ENCODE data around the gene SYT8. TPM values are rescaled to one million over a fixed set of nuclear protein-coding genes. Genes with fewer than 3 reads are reported as not detected.

SYT8 gene
- total and polyA plus RNA-seq, 2 experiments from 2014 or later: not detected

DNA sequence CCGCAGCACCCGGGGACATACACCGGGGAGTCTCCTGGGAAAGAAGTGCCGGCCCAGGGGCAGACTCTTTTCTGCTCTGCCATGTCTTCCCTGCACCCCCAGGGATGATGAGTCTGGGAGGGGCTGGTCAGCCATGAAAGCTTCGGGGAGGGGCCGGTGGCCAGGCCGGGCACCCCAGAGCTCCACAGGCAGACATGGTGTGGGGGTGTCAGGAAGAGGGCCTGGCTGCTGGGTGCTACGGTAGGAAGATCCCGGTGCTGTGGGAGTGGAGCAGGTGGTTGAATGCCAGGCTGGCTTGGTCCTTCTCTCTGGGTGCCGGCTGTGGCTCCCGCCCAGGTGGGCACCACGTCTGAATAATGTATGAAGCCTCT, 35.5 kb downstream of the SYT8 start:
- H3K9ac ChIP-seq: no peak overlapping the region
- no peaks in the 10 kb centered on the region for H3K9me2 ChIP-seq (ENCODE audit: insufficient read depth)
- no peak overlapping the region for H2AFZ ChIP-seq
- no peaks in the 10 kb centered on the region for H4K20me1 ChIP-seq (ENCODE audit: insufficient read depth)
- no peaks in the 10 kb centered on the region for H3K79me2 ChIP-seq (ENCODE audit: insufficient read depth)
- no peaks in the 10 kb centered on the region for H3K9me3 ChIP-seq (ENCODE audit: low read depth)
- no peak overlapping the region for H3K27ac ChIP-seq
- TF ChIP-seq EZH2phosphoT487 (IDR thresholded peaks at IDR 0.05; ENCODE audit: insufficient read depth, low read depth) (no peak), EZH2 (IDR thresholded peaks at IDR 0.05; ENCODE audit: insufficient read depth, poor library complexity, severe bottlenecking) (no peak)
- no peak overlapping the region for H3K4me2 ChIP-seq (ENCODE audit: unreplicated experiment)
- no peak for DNase-seq
- in situ Hi-C loops (cut with MboI): loop anchor here (25.0 kb wide), 1 partner anchor 292 kb away; the partner anchor contains the start of genes INS and TH
- no peaks in the 10 kb centered on the region for H3F3A ChIP-seq (ENCODE audit: insufficient read depth)
- no peaks in the 10 kb centered on the region for H3K4me1 ChIP-seq (ENCODE audit: insufficient read depth)
- H3K27me3 ChIP-seq (replicated peaks; ENCODE audit: insufficient read depth): peaks cover 34% of the 10 kb centered on the region
- WGBS, 2 experiments (ENCODE audit: low coverage in 1 of 2, low lambda C conversion rate in 2 of 2, missing lambda C conversion rate in 2 of 2): 2% methylated on average over 12 of the region's 12 CpGs
- H3K36me3 ChIP-seq (ENCODE audit: low read depth): no peaks in the 10 kb centered on the region
- no peak overlapping the region for H3K4me3 ChIP-seq

DNA sequence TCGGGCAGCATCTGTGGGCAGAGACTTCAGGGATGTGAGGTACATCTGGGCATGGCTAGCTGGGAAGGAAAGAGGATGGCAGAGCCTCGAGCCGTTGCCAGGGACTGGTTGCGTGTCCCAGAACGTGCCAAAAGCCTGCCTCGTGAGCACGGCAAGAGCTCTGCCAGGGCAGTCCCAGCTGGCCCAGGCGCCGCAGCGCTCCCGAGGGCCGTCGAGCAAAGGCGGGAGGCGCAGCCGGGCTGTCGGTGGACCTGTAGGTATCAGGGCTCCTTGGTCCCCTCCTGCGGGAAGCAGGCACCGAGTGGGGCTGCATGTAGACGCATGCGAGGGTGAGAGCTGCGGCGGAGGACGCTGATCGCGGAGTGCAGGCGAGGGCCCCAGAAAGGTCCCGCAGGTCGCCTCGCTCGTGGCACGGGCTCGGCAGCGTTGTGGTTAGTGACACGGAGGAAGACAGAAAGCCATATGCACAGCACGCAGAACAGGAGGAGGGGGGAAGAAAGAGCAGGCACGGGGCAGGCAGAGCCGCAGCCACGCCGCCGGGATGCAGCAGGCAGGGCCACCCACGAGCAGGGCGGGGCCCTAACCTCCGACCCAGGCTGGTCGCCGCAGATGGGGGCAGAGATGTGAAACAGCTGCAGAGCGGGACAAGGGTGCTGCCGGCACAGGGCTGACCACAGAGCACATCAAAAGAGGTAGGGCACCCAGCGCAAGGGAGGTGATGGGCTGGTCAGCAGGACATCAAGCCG, 36.1 kb downstream of the SYT8 start:
- Histone ChIP-seq H2AFZ (no peak overlapping the region), H3K4me1 (ENCODE audit: insufficient read depth) (no peaks in the 10 kb centered on the region), H3K4me2 (ENCODE audit: unreplicated experiment) (peak overlapping the region; percentile 35), H3K9me3 (ENCODE audit: low read depth) (no peaks in the 10 kb centered on the region), H3K27me3 (replicated peaks; ENCODE audit: insufficient read depth) (peaks cover 34% of the 10 kb centered on the region), H4K20me1 (ENCODE audit: insufficient read depth) (no peaks in the 10 kb centered on the region), H3K27ac (no peak overlapping the region), H3K9me2 (ENCODE audit: insufficient read depth) (no peaks in the 10 kb centered on the region), H3K36me3 (ENCODE audit: low read depth) (no peaks in the 10 kb centered on the region), H3K79me2 (ENCODE audit: insufficient read depth) (no peaks in the 10 kb centered on the region), H3K4me3 (no peak overlapping the region), H3F3A (ENCODE audit: insufficient read depth) (no peaks in the 10 kb centered on the region), H3K9ac (no peak overlapping the region)
- TF ChIP-seq EZH2phosphoT487 (IDR thresholded peaks at IDR 0.05; ENCODE audit: insufficient read depth, low read depth) (no peak), EZH2 (IDR thresholded peaks at IDR 0.05; ENCODE audit: insufficient read depth, poor library complexity, severe bottlenecking) (peak; percentile 81)
- WGBS, 2 experiments (ENCODE audit: low coverage in 1 of 2, low lambda C conversion rate in 2 of 2, missing lambda C conversion rate in 2 of 2): 6 to 7% methylated on average over 48 to 50 of the region's 50 CpGs
- in situ Hi-C loops (cut with MboI): loop anchor here (25.0 kb wide), 1 partner anchor 291 kb away; the partner anchor contains the start of genes INS and TH
- DNase-seq: peak; percentile 66

DNA sequence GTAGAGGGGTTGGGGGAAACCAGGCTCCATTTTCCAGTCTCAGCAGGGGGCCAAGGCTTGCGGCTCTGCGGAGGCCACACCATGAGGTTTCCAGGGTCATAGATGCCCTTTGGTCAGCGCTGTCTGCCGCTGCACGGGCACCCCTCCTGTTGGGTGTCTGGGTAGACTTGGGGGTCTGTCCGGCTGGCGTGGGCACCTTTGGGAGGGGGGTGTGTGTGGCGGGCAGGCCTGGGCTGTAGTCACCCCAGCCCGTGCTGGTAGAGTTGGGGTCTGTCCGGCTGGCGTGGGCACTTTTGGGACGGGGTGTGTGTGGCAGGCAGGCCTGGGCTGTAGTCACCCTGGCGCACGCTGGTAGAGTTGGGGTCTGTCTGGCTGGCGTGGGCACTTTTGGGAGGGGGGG, 36.7 kb downstream of the SYT8 start:
- in situ Hi-C loops (cut with MboI): loop anchor here (25.0 kb wide), 1 partner anchor 291 kb away; the partner anchor contains the start of genes INS and TH
- 52 to 55% methylated on average over 9 of the region's 15 CpGs for WGBS, 2 experiments (ENCODE audit: low coverage in 1 of 2, low lambda C conversion rate in 2 of 2, missing lambda C conversion rate in 2 of 2)

DNA sequence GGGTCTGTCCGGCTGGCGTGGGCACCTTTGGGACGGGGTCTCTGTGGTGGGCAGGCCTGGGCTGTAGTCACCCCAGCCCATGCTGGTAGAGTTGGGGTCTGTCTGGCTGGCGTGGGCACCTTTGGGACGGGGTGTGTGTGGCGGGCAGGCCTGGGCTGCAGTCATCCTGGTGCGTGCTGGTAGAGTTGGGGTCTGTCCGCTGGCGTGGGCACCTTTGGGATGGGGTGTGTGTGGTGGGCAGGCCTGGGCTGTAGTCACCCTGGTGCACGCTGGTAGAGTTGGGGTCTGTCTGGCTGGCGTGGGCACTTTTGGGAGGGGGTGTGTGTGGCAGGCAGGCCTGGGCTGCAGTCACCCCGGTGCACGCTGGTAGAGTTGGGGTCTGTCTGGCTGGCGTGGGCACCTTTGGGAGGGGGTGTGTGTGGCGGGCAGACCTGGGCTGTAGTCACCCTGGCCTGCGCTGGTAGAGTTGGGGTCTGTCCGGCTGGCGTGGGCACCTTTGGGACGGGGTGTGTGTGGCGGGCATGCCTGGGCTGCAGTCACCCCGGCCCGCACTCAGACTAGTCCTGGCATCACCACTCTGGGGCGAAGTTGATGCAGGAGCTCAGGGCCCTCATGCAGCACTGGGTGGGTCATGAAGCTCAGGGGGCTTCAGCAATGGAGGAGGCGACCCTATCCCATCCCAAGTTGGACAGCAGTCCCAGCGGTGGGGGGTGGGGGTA, 37.6 kb downstream of the SYT8 start:
- H3K9ac ChIP-seq: no peak overlapping the region
- H3K9me3 ChIP-seq (ENCODE audit: low read depth): no peaks in the 10 kb centered on the region
- in situ Hi-C loops (cut with MboI): loop anchor here (25.0 kb wide), 1 partner anchor 290 kb away; the partner anchor contains the start of genes INS and TH
- no peaks in the 10 kb centered on the region for H3K79me2 ChIP-seq (ENCODE audit: insufficient read depth)
- H3K27ac ChIP-seq: no peak overlapping the region
- TF ChIP-seq EZH2phosphoT487 (IDR thresholded peaks at IDR 0.05; ENCODE audit: insufficient read depth, low read depth): no peak
- TF ChIP-seq EZH2 (IDR thresholded peaks at IDR 0.05; ENCODE audit: insufficient read depth, poor library complexity, severe bottlenecking): no peak
- peaks cover 34% of the 10 kb centered on the region for H3K27me3 ChIP-seq (replicated peaks; ENCODE audit: insufficient read depth)
- no peaks in the 10 kb centered on the region for H3K9me2 ChIP-seq (ENCODE audit: insufficient read depth)
- no peaks in the 10 kb centered on the region for H4K20me1 ChIP-seq (ENCODE audit: insufficient read depth)
- DNase-seq: no peak
- no peaks in the 10 kb centered on the region for H3K4me1 ChIP-seq (ENCODE audit: insufficient read depth)
- no peak overlapping the region for H3K4me2 ChIP-seq (ENCODE audit: unreplicated experiment)
- no peaks in the 10 kb centered on the region for H3F3A ChIP-seq (ENCODE audit: insufficient read depth)
- H2AFZ ChIP-seq: no peak overlapping the region
- H3K36me3 ChIP-seq (ENCODE audit: low read depth): no peaks in the 10 kb centered on the region
- H3K4me3 ChIP-seq: no peak overlapping the region
- WGBS, 2 experiments (ENCODE audit: low coverage in 1 of 2, low lambda C conversion rate in 2 of 2, missing lambda C conversion rate in 2 of 2): 24 to 40% methylated on average over 9 to 23 of the region's 25 CpGs

More for the DNA sequence above, 36.7 kb downstream of the SYT8 start:
- Histone ChIP-seq H3F3A (ENCODE audit: insufficient read depth) (no peaks in the 10 kb centered on the region), H3K27me3 (replicated peaks; ENCODE audit: insufficient read depth) (peaks cover 34% of the 10 kb centered on the region), H3K79me2 (ENCODE audit: insufficient read depth) (no peaks in the 10 kb centered on the region), H3K4me3 (no peak overlapping the region), H3K36me3 (ENCODE audit: low read depth) (no peaks in the 10 kb centered on the region), H3K27ac (no peak overlapping the region), H3K9me3 (ENCODE audit: low read depth) (no peaks in the 10 kb centered on the region), H3K9me2 (ENCODE audit: insufficient read depth) (no peaks in the 10 kb centered on the region), H3K4me2 (ENCODE audit: unreplicated experiment) (no peak overlapping the region), H3K9ac (no peak overlapping the region), H4K20me1 (ENCODE audit: insufficient read depth) (no peaks in the 10 kb centered on the region), H2AFZ (no peak overlapping the region), H3K4me1 (ENCODE audit: insufficient read depth) (no peaks in the 10 kb centered on the region)
- DNase-seq: no peak
- TF ChIP-seq EZH2phosphoT487 (IDR thresholded peaks at IDR 0.05; ENCODE audit: insufficient read depth, low read depth) (no peak), EZH2 (IDR thresholded peaks at IDR 0.05; ENCODE audit: insufficient read depth, poor library complexity, severe bottlenecking) (no peak)

Measured in GM23248 (cell line).